CD1c-positive myeloid dendritic cell (primary cell): ENCODE measurements around the gene RAB42.
"Not testable (repeated sequence)": the region's sequence is repeated elsewhere in the genome, so short reads cannot be mapped to it uniquely, and the experiment has no call there.

Source experiments
- DNase-seq: peaks from one replicate; pipeline ENCODE4 v3.0.0-alpha.2; 2016; ENCODE audit errors: extremely low spot score

The RAB42 gene, protein sequence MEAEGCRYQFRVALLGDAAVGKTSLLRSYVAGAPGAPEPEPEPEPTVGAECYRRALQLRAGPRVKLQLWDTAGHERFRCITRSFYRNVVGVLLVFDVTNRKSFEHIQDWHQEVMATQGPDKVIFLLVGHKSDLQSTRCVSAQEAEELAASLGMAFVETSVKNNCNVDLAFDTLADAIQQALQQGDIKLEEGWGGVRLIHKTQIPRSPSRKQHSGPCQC

DNA sequence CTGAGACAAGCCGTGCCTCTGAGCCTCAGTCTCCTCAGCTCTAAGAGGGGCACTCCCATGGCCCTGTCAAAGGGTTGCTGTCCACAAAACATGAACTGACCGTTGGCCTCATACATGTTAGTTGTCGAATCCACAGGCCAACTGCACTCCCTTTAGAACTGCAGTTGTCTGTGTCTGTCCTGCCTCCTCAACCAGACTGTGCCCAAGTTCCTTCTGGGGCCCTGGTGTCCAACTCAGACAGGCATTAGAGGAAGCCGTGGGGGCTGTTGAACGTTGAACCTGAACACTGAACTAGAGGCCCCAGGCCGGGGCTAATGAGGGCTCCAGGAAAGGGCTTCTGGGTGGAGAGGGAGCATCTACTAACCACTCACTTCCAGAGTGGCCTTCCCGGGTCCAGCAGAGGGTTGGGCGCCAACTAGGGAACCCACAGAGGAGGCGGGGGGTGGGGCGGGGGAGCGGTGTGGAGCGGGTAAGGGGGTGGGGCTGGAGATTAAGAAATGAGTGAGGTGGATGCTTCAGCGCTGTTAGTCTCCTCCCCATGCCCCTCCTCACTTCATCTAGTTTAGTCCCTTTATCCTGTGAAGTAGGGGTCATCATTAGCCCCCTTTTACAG, at the start of gene RAB42:
RAB42 (plus strand) TSS at position 558 of the 613 bp plus-strand sequence. CDS start 247 bp downstream, outside the sequence.
- peak; percentile 59 for DNase-seq

DNA sequence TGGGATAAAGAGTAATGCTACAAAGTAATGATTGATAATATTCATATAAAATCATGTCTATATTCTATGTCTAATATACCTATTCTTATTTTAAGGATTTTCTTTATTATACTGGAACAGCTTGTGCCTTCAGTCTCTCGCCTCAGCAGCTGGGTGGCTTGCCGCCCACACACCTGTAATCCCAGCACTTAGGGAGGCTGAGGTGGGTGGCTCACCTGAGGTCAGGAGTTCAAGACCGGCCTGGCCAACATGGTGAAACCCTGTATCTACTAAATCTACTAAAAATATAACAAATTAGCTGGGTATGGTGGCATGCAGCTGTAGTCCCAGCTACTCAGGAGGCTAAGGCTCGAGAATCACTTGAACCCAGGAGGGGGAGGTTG, 46.8 kb upstream of the RAB42 start:
- DNase-seq = no peak

DNA sequence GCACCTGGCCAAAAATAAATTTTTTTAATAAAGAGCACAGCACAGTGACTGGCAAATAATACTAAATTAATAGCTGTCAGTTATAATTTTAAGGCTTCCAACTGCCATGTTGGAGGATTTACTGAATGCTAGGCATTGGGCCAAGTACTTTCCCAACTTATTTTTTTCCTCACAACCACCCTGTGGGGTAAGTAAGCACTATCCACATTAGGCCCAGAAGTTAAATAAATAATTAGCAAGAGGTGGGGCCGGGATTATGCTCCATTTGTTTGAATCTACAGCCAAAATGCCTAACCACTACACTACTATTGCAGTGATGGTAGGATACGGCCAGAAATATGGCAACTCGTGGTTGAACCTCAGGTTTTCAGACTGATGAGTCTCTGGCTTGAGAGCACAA, 43.7 kb upstream of the RAB42 start:
- no peak for DNase-seq

DNA sequence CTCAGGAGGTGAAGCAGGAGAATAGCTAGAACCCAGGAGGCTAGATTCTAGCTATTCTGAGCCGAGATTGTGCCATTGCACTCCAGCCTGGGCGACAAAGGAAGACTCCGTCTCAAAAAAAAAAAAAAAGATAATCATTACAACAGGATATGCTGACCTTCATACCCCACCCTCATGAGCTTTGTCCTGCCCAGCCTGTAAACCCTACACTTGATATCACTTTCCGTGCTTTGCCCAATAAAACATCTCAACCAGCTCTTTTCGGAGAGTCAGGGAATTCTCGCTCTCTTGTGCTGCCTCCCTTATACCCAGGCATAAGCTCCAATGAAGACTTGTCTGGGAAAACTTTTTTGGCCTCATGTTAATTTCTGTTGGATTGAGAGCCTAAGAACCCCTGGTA, 40.7 kb upstream of the RAB42 start:
- no peak for DNase-seq

DNA sequence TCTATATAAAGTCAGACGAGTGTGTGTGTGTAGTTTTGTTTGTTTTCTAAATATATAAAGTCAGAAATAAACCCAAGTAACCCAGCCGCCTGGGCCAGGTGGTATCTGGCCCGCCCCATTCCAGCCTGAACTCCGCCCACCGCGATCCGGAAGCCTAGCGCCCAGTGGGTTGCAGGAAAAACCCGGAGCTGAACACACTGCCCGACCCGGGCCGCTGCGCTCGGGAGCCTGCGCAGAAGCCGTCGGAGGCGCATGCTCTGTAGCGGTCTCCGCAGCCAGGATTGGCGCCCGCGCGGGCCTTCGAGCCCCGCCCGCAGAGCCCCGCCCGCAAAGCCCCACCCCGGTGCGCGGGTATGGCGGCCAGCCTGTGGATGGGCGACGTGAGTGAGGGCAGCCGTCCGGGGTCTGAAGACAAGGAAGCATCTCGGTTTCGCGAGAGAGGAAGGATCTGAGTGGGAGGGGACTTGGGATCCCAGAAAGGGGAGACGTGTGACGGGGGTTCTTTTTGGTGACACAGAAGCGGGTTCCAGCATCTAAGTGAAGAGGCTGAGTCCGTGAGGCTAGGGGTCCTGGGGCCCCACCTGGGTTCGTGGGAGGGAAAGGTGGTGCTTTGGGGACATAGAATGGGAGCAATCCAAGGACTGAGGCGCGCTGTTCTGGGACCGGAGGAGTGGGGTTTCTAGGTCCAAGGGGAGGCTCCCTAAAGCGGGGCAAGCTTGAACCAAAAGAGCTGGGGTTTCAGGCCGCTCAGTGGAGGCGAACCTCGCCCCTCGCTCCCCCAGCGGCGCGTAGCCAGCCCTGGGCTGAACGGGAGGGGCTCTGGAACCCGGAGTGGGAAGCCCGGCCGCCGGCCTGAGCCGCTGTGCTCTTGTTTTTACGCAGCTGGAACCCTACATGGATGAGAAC, 39.1 kb upstream of the RAB42 start, which contains the start of gene TRNAU1AP:
TRNAU1AP (plus strand) TSS at position 328 of the 906 bp plus-strand sequence; CDS start at position 354, 26 bp downstream.
- peak; percentile 98 for DNase-seq

DNA sequence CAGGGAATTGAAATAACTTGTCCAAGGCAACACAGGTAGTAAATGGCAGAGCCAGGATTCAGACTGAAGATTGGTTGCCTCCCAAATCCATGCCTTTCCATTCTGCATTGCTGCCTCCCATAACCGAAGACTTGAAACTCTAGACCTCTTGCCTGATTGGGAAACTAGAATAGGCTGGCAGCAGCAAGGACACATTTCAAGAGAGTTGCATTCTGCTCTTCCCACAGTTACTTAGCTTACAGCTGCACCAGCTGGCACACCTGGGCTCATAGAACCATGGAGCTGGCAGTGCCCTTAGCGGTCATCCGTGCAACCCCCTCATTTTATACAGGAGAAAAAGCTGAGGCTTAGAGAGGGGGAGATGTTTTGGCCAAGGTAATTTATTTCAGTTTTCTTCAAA, 31.2 kb upstream of the RAB42 start:
- DNase-seq = no peak

DNA sequence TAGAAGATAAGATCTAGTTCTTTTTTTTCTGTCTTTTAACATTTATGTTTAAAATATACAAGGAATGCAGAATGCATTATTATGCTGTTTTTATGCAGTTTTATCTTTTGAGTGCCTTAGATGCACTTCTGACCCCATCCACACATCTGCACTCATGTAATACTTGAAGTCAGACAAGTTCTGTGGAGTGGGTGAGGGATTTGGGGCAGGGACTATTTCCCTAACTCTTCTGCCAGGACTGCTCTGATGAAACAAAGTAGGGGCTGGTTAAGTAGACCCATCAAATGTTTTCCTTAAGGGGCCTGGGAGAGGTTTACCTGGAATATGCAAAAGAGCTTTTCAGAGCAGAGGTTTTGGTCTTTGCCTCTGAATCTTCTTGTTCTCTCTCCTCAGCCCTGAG, 27.8 kb upstream of the RAB42 start:
- no peak for DNase-seq

DNA sequence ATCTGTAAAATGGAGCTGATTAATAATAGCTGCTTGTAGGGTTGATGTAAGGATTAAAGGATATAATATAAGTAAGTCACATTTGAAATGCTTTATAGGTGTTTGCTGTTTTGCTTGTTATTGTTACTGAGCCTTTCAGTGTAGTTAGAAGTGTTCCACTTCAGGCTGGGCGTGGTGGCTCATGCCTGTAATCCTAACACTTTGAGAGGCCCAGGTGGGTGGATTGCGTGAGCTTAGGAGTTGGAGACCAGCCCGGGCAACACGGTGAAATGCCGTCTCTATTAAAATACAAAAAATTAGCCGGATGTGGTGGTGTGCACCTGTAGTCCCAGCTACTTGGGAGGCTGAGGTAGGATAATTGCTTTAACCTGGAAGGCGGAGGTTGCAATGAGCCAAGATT, 27.0 kb upstream of the RAB42 start:
- DNase-seq = no peak

DNA sequence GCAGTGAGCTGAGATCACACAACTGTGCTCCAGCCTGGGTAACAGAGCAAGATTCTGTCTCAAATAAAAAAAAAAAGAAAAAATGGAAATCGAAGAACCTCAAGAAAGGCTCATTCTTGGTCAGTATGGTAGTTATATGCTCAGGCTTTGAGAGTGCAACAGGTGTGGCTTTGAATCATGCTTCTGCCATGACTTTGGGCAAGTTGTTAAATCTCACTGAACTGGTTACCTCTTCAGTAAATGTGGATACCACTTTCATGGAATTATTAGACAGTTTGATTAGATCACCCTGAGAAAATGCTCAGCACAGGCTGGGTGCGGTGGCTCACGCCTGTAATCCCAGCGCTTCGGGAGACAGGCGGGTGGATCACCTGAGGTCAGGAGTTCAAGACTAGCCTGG, 26.3 kb upstream of the RAB42 start:
- no peak for DNase-seq

DNA sequence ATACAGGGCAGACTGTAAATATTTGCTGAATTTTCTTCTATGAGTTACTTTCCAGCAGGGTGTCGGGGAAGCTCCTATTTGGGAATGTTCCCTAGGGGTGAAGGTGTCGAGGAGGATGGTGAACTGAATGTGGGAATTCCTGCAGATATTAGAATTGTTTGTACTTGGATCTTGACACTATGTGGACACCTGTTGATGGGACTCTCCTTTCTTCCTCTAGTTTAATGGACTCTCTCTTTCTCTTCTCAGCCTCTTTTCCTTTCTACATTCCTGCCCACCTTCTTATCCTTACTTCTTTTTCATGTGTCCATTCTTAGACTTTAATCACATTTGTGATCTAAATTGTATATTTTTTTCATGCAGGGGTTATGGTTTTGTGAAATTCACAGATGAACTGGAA, 25.1 kb upstream of the RAB42 start:
- DNase-seq = no peak

DNA sequence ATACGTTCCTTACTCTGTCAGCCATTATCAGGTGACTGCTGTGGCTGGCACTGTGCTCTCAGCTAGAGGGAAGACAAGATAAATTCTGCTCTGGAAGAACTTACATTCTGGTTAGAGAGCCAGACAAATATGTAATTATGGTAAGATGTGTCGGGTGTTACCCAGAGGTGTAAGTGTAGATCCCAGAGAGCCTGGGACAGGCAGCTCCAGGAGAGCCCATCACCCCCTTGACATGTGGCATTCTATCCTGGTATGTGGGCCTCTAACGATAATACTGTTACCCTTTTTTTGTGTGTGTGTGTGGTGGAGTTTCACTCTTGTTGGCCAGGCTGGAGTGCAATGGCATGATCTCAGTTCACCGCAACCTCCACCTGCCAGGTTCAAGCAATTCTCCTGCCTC, 20.2 kb upstream of the RAB42 start:
- no peak for DNase-seq

DNA sequence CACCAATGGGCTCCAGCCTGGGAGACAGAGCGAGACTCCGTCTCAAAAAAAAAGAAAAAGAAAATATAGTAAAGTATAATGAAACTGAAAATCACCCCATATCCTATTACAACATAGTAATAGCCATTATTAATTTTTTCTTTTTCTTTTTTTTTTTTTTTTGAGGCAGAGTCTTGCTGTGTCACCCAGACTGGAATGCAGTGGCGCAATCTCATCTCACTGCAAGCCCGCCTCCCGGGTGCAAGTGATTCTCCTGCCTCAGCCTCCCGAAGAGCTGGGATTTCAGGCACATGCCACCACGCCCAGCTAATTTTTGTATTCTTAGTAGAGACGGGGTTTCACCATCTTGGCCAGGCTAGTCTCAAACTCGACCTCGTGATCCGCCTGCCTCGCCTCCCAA, 19.2 kb upstream of the RAB42 start:
- not testable (repeated sequence) for DNase-seq

DNA sequence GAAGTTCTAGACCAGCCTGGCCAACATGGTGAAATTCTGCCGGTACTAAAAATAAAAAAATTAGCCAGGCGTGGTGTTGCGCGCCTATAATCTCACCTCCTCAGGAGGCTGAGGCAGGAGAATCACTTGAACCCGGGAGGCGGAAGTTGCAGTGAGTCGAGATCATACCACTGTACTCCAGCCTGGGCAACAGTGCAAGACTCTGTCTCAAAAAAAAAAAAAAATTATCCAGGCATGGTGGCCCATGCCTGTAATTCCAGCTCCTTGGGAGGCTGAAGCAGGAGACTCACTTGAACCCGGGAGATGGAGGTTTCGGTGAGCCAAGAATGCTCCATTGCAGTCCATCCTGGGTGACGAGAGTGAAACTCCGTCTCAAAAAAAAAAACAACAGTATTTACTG, 18.5 kb upstream of the RAB42 start:
- no peak for DNase-seq

DNA sequence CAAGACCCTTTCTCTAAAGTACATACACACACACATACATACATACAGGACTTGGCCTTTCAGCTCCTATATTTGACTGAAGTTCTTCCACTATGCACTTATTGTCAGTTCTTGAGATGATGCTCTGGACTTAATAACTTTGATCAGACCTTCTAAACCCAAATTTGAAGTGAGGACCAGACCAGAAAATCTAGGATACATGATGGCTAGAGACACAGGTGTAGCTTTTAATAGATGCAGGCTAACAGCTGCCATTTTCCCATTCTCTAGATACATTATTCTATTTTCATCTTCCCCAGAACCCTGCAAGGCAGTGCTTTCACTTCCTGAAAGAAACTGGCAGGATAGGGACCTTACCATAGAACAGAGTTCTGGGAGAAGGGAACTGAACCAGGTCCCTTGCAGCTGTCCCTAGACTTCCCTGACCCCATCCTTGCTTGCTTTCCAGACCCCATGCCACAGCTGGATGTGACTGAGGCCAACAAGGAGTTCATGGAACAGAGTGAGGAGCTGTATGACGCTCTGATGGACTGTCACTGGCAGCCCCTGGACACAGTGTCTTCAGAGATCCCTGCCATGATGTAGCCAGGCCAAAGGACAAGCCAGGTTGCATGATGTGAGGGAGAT, 14.9 kb upstream of the RAB42 start:
- DNase-seq = peak; percentile 48

DNA sequence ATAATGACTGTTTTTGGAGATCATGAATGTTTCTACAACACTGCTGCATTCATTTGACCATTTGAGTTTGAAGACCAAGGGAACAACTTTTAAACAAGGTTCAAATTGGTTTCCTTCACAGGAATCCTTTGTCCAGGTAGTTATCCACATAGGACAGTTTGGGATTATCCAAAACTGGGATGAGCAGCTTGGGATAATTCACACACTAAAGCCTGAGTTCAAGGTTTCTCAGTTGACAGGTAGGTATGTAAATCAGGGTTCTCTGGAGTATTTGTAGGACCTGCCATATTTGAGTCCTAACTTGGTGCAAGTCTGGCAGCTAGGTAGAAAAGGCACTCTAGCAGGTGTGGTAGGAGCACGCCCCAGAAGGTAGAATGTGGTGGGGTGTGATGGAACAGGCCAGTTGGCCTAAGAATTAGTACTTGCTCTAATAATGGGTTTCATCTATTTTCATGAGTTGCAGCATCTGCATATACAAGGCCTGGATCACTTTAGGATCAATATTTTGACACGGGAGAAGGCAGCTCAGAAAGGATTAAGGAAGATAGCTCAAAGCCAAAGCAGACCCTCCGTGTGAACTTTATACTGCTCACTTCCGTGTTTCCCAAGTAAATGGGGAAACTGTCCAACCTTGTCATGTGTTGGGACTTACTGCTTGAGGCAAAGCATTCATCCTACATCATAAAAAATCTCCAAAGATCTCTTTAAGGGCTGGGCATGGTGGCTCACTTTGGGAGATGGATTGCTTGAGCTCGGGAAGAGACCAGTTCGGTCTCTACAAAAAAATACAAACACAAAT, 14.1 kb upstream of the RAB42 start:
- DNase-seq = peak; percentile 33

DNA sequence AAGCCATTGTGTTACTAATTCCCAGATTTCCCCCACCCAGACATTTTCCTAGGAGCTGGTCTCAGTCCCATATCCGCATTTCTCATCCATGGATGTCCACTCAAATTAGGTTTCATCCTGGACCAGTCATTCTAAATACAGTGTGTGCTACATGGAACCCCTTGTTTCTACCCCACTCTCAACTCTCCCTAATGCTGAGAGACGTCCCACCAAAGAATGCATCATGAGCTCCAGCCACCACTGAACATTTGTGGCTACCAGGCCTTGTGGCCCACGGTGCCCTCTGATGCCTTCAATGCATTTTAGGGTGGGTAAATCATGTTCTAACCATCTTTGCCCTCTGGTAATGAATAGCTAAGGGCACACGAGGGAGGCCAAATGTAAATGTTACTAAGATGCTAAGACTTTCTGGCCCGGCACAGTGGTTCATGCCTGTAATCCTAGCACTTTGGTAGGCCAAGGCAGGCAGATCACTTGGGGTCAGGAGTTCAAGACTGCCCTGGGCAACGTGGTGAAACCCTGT, 13.3 kb upstream of the RAB42 start:
- DNase-seq = no peak

DNA sequence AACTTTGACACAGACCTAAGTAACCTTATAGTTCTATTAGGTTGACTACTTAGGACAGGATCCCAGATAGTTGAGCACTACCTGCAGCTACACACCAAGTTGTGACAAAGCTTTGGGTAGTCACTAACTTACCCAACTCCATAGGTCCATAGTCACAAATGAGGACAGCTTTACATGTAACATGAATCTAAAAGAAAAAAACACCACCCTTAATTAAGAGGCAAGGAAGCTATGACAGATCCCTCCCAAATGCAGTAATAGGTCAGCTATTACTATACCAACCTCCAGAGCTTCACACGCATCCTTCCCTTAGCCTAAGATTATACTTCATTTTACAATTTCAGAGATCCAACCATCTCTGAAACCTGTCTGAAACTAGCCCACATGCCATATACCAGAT, 12.7 kb upstream of the RAB42 start:
- no peak for DNase-seq

DNA sequence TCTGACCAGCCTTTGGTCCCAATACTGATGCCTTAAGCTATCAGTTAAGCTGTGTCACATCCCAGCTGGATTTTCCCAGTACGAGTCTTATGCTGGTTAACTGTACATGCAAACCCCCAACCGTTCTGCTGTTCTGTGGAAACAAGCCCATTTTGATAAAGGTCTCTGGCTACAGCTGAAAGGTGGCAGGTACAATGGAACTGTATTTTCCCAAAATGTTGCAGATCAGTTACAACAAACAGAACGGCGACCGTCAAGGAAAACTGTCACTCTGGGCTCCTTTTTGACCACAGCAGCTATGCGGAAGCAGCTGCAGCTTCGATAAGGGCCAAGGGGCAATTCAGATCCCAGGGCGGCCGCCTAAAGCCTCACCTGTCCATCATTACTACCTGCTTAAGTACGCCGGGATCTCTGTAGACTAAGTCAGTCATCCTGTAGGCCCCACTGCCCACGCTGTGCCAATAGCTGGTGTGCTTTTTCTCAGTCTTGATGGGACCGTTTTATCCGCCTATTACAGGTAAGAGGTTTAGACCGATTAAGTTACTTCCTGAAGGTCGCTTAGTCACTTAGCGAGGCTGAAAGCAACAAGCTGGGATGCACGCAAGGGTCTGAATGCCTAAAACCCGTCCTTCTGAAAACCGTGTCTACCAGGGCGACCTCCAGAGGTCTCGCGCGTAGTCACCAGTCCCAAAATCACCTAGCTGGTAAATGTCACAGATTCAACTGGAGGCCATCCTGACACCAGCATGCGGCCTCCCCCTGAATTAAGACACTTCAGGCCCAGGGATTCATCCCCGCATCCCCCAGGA, 11.1 kb upstream of the RAB42 start:
- DNase-seq = peak; percentile 51

DNA sequence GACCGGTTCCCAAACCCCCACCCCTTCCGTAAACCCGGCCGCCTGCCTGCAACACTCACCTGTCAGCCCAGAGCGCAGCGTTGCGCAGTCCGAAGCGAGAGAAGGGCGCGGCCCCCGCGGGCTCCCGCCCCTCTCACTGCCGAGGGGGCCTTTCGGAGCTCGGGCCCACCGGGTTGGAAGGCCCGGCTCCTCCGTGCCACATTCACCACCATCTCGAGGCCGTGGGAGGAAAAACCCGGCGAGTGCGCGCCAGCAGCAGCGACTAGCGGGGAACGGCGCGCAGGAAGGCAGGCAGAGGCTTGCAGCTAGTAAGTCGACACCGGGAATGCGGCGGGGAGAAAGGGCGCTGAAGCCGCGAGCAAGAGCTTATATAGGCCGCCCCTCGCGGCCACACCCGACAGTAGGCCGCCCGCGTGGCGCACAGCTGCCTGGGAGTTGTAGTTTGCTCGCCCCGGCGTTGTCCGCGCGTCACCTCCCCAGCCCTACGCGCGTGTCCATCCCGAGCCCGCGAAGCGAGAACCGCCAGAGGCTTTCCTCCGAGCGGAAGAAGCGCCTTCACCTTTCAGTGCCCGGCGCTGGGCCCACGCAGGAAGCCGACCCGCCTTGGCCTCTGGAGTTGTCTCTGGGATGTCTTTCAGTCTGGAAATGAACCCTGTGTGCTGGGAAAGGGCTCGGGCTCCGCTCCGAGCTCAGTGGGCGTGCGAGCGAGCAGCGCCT, 10.4 kb upstream of the RAB42 start:
- peak; percentile 98 for DNase-seq

DNA sequence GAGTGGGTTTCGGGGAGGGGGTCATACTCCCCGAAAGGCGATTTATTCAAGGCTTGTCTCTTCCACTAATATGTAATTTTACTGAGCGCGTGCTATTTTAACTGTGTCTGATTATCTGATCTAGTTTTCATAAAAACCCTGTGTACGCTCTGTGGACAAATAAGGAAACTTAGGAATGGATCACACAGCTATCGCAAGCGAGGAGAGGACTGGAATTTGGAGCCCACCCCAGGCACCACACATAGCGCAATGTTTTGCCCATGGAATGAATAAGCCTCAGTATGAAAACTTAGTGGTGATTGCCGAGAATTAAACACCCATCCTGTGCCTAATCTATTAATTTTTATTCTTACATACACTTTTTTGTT, 9.8 kb upstream of the RAB42 start:
- no peak for DNase-seq
